Neural crest cell (in vitro differentiated cells): ENCODE data around the gene CUL1. TPM values are rescaled to one million over a fixed set of nuclear protein-coding genes. Genes with fewer than 3 reads are reported as not detected.

Experiments used
- DNase-seq: peaks from one replicate; pipeline ENCODE4 v3.0.0; 2021; ENCODE audit warnings: low read depth, mixed read lengths, low spot score
- H3K27ac Mint-ChIP-seq: one replicate; pipeline ENCODE4 v1.8.0; 2021; ENCODE audit warnings: mild to moderate bottlenecking, mixed read lengths; ENCODE audit not compliant: unreplicated experiment
- H3K27me3 Mint-ChIP-seq: 2 replicates; pipeline ENCODE4 v1.8.0; 2021; ENCODE audit warnings: low read depth, mild to moderate bottlenecking, mixed read lengths
- H3K36me3 Mint-ChIP-seq: 2 replicates; pipeline ENCODE4 v1.8.0; 2021; ENCODE audit warnings: low read depth, mild to moderate bottlenecking, mixed read lengths
- H3K4me1 Mint-ChIP-seq: 2 replicates; pipeline ENCODE4 v1.8.0; 2021; ENCODE audit warnings: mixed read lengths
- H3K4me3 Mint-ChIP-seq: one replicate; pipeline ENCODE4 v1.8.0; 2021; ENCODE audit warnings: mild to moderate bottlenecking, mixed read lengths
- H3K9me3 Mint-ChIP-seq: 2 replicates; pipeline ENCODE4 v1.8.0; 2021; ENCODE audit warnings: mixed read lengths
- CTCF ChIP-seq: fragments of 200-600 bp; sonication (generic); conservative IDR thresholded peaks from 2 replicates; pipeline ENCODE4 v1.5.0; 2021; ENCODE audit warnings: antibody characterized with exemption, mild to moderate bottlenecking
- total RNA-seq: library from RNA; stranded (reverse); gene quantifications from 2 replicates; pipeline ENCODE4 v1.2.1, GENCODE V29; 2021

The CUL1 gene
- total RNA-seq, 1 donor from 2014 or later, result 70.0 TPM

GRCh38 chr7:148695953-148696352 is 2.8 kb upstream of the CUL1 start:
- Mint-ChIP-seq H3K27ac (no peak overlapping the region), H3K4me1 (peaks cover 31% of the 10 kb centered on the region), H3K9me3 (peaks cover under 1% of the 10 kb centered on the region), H3K27me3 (no peaks in the 10 kb centered on the region), H3K36me3 (no peaks in the 10 kb centered on the region), H3K4me3 (peak overlapping the region; percentile 61)
- TF ChIP-seq CTCF, result no peak
- no peak for DNase-seq

GRCh38 chr7:148696787-148697186 is 1.9 kb upstream of the CUL1 start:
- no peak overlapping the region for H3K27ac Mint-ChIP-seq
- peak overlapping the region; percentile 94 for H3K4me3 Mint-ChIP-seq
- no peaks in the 10 kb centered on the region for H3K36me3 Mint-ChIP-seq
- H3K4me1 Mint-ChIP-seq, result peaks cover 39% of the 10 kb centered on the region
- TF ChIP-seq CTCF, result no peak
- H3K27me3 Mint-ChIP-seq, result no peaks in the 10 kb centered on the region
- H3K9me3 Mint-ChIP-seq, result no peaks in the 10 kb centered on the region
- no peak for DNase-seq

- no peaks in the 10 kb centered on the region for H3K27me3 Mint-ChIP-seq
- peak overlapping the region; percentile 89 for H3K27ac Mint-ChIP-seq
- no peaks in the 10 kb centered on the region for H3K9me3 Mint-ChIP-seq
- no peaks in the 10 kb centered on the region for H3K36me3 Mint-ChIP-seq
- DNase-seq, result no peak
- H3K4me1 Mint-ChIP-seq, result peaks cover 41% of the 10 kb centered on the region
- no peak for TF ChIP-seq CTCF
- peak overlapping the region; percentile 94 for H3K4me3 Mint-ChIP-seq
Measured at GRCh38 chr7:148697256-148698006, 1.3 kb upstream of the CUL1 start.

- no peak for TF ChIP-seq CTCF
- H3K4me1 Mint-ChIP-seq, result peaks cover 47% of the 10 kb centered on the region
- H3K27ac Mint-ChIP-seq, result peak overlapping the region; percentile 36
- H3K36me3 Mint-ChIP-seq, result no peaks in the 10 kb centered on the region
- DNase-seq, result no peak
- H3K9me3 Mint-ChIP-seq, result no peaks in the 10 kb centered on the region
- no peaks in the 10 kb centered on the region for H3K27me3 Mint-ChIP-seq
- H3K4me3 Mint-ChIP-seq, result peak overlapping the region; percentile 94
Measured at GRCh38 chr7:148698007-148698396, 701 bp upstream of the CUL1 start.

- H3K9me3 Mint-ChIP-seq, result no peaks in the 10 kb centered on the region
- DNase-seq, result peak; percentile 46
- H3K27ac Mint-ChIP-seq, result peak overlapping the region; percentile 87
- no peaks in the 10 kb centered on the region for H3K27me3 Mint-ChIP-seq
- H3K4me1 Mint-ChIP-seq, result peaks cover 50% of the 10 kb centered on the region
- H3K36me3 Mint-ChIP-seq, result no peaks in the 10 kb centered on the region
- TF ChIP-seq CTCF, result no peak
- H3K4me3 Mint-ChIP-seq, result peak overlapping the region; percentile 88
Measured at GRCh38 chr7:148699024-148699781, 500 bp downstream of the CUL1 start.
